Measurements from ENCODE around the gene CELSR2.

The CELSR2 gene

DNA sequence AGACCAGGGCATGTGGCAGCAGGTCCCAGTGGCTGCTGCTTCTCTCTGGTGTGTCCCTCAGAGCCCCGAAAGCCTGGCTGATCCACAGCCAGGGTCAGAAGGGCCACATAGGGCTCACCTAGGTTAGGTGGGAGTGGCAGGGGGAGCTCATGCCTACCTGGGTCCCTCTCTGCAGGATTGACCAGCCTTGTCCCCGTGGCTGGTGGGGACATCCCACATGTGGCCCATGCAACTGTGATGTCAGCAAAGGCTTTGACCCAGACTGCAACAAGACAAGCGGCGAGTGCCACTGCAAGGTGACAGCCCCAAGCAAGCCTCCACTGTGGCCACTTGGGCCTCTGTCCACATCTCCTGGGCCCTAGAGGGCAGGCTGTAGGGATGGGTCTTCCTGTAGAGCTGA is 15.7 kb downstream of the CELSR2 start:
- DNase-seq: no peak

- no peak for DNase-seq
Measured at GRCh38 chr1:109265741-109266330, 16.5 kb downstream of the CELSR2 start.

DNA sequence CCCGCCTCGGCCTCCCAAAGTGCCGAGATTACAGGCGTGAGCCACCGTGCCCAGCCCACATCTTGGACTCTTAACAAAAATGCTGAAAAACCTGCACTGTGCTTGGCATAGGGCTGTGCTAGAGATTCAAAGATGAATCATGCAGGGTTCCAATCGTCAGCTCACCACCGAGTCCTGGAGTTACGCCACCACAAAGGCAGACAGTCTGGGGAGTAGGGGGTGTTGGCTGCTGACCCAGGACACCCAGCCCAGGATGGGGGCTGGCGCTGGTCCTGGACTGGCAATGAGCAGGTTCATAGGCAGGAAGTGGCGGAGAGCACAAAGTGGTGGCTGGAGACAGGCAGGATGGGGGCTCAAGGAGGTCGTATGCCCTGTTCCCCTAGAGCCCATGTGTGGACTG is 17.6 kb downstream of the CELSR2 start:
- no peak for DNase-seq

DNA sequence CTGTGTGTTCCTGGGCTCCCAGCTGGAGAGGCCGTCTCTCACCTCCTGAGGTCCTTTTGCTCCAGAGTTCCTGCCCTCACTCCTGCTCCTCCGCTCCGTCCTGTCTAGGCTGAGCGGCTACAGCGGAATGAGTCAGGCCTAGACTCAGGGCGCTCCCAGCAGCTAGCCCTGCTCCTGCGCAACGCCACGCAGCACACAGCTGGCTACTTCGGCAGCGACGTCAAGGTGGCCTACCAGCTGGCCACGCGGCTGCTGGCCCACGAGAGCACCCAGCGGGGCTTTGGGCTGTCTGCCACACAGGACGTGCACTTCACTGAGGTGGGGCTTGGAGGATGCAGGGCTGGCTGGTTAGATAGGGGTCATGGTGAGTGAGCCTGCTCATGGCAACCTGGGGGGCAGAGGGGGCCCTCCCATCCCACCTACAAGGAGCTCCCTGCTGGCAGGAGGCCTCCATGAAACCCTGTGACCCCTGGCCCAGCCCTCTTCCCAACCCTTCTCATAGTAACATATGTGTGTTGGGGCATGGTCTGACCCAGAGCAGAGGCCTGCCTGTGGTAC is 18.5 kb downstream of the CELSR2 start:
- no peak for DNase-seq

DNA sequence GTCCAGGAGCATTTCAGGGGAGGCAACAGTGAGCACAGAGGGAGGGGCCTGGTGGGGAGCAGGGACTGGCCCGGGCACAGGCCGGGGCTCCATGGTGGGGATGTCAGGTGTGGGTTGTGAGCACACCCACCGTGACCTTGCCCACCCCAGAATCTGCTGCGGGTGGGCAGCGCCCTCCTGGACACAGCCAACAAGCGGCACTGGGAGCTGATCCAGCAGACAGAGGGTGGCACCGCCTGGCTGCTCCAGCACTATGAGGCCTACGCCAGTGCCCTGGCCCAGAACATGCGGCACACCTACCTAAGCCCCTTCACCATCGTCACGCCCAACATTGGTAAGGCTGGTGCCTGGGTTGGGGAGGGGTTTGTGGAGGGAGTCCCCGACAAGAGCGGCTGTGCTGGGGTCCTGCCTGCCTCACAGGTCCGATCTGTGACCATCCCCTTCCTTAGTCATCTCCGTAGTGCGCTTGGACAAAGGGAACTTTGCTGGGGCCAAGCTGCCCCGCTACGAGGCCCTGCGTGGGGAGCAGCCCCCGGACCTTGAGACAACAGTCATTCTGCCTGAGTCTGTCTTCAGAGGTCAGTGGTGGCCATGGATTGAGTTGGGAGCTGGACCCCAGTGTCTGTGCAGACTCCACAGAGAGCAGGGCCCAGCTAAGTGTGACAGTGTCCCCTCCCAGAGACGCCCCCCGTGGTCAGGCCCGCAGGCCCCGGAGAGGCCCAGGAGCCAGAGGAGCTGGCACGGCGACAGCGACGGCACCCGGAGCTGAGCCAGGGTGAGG is 19.3 kb downstream of the CELSR2 start:
- DNase-seq: no peak

- DNase-seq: no peak
Measured at GRCh38 chr1:109269212-109269980, 20.1 kb downstream of the CELSR2 start.

DNA sequence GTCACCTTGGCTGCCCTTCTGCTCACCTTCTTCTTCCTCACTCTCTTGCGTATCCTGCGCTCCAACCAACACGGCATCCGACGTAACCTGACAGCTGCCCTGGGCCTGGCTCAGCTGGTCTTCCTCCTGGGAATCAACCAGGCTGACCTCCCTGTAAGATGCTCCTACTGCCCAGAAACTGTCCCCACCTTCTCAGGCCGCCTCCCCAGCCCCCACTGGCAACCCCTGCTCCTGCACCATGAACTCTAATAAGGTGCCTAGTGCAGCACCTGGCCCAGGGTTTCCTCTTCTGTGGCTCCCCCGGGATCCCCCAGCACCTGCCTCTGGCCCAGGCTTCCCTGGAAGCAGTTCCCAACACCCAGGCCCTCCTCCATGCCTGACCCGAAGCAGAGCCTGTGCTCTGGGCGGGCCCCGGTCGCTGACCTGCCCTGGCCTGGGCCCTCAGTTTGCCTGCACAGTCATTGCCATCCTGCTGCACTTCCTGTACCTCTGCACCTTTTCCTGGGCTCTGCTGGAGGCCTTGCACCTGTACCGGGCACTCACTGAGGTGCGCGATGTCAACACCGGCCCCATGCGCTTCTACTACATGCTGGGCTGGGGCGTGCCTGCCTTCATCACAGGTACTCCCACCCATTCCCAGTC is 20.8 kb downstream of the CELSR2 start:
- DNase-seq: no peak

DNA sequence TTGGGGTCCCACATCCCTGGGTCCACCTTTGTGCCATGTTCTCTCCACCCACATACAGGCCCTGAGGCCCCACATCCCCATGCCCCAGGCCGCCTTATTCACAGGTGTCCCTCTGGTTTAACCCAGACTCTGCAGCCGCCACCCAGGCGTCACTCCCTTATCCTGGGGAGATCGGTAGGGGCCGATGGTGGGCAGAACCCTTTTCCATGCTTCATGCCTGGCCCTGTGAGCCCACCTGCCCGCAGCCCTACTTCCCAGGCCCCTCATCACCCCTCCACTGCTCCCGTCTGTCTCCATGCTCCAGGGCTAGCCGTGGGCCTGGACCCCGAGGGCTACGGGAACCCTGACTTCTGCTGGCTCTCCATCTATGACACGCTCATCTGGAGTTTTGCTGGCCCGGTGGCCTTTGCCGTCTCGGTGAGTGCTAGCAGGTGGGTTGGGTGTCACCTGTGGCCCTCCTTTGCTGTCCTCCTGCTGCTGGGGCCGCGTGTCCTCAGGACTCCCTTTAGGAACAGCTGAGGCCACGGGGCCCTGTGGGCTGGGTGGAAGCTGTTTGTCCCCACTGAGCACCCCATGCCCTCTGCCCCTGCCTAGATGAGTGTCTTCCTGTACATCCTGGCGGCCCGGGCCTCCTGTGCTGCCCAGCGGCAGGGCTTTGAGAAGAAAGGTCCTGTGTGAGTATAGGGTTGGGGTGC is 21.4 kb downstream of the CELSR2 start:
- DNase-seq: no peak

DNA sequence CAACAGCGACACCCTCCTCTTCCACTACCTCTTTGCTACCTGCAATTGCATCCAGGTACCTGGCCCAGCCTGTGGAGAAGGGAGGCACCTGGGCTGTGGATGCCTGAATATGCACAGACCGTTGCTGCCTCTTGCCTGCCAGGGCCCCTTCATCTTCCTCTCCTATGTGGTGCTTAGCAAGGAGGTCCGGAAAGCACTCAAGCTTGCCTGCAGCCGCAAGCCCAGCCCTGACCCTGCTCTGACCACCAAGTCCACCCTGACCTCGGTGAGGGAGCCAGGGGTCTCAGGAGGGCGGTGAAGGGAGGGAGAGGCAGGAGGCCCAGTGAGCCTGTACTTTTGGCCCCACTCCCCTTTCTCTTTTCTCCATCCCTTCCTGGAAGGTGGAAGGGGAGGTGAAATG is 22.1 kb downstream of the CELSR2 start:
- DNase-seq: no peak

GRCh38 chr1:109272021-109272799 is 22.9 kb downstream of the CELSR2 start:
- DNase-seq: no peak

GRCh38 chr1:109272831-109273547 is 23.6 kb downstream of the CELSR2 start:
- no peak for DNase-seq

- DNase-seq: no peak
Measured at GRCh38 chr1:109273570-109274288, 24.4 kb downstream of the CELSR2 start.

DNA sequence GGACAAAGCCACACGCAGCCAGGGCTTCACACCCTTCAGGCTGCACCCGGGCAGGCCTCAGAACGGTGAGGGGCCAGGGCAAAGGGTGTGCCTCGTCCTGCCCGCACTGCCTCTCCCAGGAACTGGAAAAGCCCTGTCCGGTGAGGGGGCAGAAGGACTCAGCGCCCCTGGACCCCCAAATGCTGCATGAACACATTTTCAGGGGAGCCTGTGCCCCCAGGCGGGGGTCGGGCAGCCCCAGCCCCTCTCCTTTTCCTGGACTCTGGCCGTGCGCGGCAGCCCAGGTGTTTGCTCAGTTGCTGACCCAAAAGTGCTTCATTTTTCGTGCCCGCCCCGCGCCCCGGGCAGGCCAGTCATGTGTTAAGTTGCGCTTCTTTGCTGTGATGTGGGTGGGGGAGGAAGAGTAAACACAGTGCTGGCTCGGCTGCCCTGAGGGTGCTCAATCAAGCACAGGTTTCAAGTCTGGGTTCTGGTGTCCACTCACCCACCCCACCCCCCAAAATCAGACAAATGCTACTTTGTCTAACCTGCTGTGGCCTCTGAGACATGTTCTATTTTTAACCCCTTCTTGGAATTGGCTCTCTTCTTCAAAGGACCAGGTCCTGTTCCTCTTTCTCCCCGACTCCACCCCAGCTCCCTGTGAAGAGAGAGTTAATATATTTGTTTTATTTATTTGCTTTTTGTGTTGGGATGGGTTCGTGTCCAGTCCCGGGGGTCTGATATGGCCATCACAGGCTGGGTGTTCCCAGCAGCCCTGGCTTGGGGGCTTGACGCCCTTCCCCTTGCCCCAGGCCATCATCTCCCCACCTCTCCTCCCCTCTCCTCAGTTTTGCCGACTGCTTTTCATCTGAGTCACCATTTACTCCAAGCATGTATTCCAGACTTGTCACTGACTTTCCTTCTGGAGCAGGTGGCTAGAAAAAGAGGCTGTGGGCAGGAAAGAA is 25.5 kb downstream of the CELSR2 start:
- no peak for DNase-seq

GRCh38 chr1:109275706-109276345 is 26.5 kb downstream of the CELSR2 start:
- DNase-seq: no peak

DNA sequence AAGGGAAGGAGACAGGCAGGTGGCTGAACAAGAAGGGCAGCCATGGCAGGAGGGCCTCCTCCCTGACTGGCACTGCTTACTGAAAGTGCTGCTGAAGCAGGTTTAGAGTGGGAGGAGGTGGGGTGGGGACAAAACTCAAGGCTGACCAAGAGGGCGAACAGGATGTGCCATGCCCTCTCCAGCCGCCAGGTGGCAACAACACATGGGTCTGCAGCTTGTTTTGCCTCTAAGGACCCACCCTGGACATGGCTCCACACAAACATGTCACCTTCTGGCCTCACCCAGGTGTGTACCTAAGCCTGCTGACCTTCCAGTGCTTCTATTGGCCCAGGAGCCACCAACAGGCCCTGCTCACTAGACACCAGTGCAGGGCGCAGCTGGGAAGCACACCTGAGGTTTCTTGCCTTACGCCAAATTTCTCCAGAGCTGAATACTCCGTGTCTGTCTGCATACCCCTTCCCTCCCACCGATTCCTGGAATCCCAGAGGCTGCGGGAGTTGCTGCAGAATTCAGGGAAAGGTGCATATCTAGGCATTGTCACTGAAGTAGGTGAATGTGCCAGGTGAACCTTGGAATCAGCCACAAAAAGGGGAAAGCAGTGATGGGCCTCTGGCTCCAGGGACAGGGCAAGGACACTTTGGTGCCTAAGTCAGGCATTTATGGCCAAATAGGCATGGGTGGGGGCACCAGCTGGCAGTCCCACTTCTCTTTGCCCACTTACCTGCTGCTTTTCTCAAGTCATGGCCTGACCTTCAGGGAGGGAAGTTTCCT is 28.3 kb downstream of the CELSR2 start:
- peak; percentile 28 to 59 for DNase-seq

DNA sequence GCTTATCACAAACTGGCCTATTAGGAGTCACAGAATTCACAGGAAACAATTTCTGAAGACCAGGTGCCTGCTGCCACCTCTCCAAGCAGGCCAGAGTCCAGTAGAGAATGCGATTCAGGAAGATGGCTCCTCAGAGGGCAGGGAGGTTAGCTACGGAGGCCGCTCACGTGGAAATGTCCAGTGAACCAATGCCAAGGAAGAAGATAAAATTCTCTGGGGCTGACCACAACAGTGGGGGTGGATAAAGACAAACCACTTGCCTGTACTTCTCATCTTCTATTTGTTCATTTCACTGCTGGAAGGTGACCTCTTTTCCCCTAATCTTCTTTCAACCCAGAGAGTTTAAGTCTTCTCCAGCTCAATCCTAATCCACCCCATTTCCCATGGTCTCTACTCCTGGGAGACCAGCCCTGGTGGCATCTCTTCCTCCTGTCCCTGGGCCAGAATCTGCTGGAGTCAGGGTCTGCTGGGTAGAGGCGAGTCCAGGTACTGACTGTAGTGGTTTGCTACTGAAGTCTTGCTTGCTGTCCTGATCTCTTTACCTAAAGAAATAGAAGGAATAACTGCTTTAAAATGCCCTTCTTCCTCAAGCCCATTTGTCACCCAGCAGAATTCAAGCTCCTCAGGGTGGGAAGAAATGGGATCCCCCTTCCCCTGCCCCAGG is 30.4 kb downstream of the CELSR2 start:
- no peak for DNase-seq

DNA sequence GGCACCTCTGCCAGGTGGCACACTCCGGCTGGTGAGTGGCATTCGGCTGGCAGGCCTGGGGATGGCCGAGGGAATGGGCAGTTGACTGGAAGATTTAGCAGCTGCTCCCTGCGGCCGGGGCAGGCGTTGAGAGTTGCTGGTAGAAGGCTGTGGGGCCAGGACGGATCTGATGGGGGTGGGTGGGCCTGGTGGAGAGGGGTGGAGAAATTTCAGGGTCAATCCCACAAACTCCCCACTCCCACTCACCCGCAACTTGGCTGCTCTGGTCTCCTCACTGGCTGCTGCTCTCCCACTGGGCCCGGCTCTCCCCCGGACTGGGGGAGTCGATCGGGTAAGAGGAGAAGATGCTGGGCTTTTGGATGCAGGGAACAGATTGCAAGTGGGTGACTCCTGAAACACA is 31.5 kb downstream of the CELSR2 start:
- no peak for DNase-seq
